HG03196 (cell line): ENCODE results near the gene SMAP1.

ENCODE experiments used
- ATAC-seq: cut with Tn5 transposase; IDR thresholded peaks from one replicate; pipeline ENCODE4 v1.9.1; 2021; ENCODE audit not compliant: unreplicated experiment

Gene SMAP1

DNA sequence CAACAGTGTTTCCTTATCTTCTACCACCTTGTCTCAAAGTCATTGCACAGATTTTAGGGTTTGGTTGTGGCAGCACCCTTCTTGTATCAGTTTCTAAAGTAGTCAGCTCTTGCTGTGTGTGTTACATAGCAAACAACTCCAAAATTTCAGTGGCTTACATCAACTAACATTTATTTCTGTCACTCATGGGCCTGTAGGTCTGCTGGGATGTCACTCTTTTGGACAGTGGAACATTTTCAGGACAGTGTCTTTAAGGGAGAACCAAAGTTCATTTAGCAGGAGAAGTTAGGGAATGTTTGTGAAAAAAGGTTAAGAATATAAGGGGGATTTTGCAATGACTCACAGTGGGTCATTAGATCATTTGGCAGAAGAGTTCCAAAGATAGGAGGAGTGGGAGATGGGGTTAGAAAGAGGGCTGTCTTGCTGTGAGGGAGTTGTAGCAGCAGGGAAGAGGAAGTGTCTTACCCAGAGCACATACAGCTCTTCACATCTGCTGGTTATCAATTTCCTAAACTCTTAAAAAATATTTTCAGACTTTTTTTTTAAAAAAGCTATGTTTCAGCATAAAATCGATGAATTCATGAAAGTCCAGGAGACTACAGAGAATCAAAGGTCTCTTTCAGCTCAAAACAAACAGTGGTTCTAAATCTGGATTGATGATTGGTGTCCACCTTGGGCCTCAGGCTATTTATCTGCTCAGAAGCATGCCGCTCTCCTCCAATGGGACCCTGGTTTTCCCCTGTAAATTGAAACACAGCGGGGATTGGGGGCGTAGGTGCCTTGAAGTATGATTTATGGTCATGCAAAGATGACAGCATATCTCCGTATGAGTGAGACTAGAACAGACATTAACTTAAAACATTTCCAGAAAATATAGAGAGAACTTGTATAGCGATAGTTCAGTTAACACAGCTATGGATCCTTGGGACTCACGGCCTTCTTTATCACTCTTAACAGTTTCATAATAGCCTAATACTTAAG, 171.9 kb downstream of the SMAP1 start:
- ATAC-seq = no peak

DNA sequence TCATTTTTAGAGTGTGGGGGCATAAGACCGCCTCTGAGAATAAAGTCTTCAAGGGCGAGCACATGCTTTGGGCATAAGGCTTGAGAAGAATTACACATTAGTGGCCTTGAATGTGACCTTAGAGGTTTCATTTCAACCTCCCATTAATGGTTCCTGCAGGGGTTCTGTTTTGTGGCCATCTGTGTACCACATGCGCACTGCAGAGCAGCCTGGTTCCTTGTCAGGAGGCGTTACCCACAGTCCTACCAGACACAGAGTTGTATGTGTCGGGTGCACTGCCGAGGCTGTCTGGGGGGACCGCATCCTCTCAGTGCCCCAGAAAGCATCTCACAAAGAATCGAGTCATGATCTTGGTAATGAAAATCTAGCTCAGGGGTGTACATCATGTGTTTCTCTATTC, 173.4 kb downstream of the SMAP1 start:
- ATAC-seq = no peak

DNA sequence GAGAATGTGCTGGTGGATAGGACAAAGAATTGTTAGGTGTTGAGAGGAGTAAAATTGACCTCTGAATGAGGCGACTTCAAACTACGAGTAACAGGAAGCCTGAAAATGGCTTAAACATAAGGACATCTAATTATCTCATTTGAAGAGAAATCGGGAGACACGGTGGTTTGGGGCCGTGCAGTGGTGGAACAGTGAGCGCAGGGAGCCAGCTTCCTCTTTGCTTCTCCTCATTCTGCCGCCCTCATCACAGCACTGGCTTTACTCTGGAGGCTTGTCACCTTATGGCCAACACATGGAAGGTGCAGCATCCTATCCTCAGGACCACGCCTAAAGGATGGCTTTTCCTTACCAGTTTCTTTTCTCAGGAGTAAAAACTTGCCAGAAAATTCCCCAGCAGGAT, 174.9 kb downstream of the SMAP1 start:
- no peak for ATAC-seq

DNA sequence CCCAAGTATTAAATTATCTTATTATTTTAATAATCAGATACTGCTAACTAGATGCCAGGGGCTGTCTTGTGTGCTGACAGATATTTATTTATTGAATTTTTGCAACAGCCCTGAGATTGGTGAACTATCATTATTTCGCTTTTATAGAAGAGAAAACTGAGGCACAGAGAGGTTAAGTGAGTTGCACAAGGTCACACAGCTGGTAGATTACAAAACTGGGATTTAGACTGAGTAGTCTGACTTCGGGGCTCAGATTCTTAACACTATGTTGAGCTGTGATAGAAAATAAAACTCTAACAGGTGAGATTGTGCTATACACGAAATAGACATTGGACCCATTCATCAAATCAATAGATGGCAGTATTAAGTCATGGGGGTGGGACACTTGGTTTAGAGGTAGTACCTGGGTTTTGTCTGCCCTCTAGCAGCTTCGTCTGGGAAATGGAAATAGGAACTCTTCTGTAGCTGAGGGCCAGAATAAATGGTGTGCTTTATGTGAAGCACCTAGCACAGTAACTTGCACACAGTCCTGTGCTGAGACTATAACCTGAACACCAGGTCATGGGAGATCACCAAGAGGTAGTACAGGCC, 175.7 kb downstream of the SMAP1 start:
- no peak for ATAC-seq

DNA sequence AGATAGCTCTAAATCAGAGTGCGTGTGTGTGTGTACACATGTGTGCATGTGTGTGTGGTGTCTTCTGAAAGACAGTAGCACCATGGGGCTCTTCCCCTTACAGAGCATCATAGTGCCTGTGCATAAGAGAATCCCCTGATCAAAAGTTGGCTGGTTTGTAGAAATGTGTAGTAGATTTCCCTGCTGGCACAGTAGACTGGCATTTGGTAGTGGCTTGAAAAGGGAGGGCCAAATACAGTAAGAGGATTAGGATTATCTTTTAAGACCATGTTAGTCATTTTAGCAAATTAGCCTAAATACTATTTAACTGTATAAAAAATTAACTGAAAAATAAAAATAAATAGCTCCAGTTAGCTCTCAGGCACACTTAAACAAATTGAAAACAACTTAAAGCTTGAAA, 176.6 kb downstream of the SMAP1 start:
- ATAC-seq = no peak

DNA sequence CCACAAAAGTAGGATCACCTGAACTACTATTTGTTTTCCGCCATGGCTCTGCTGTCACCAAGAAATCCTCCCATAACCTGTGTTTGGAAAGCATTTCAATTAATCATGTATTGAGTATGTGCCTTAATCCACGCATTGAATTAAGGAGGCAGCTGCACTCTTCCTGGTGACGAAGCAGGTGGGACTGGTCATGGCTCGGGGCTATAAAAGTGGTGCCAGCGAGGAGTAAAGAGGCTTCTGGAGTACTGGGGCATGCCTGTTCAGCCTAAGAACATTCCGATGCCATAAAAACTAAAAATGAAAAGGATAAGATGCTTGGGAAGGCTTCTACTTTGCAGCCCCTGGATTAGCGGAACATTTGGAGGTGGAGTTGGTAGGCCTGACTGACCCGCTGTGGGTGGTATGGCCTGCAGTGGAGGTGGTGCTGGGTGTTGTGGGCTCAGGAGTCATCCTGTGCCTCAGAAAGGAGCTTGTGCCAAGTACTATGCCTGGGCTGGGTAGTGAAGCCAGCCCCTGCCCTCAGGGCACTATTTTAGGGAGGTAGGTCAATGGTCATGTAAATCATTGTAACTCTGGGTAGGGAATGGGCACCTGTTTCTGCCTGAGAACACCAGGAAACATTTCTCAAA, 178.6 kb downstream of the SMAP1 start:
- no peak for ATAC-seq

DNA sequence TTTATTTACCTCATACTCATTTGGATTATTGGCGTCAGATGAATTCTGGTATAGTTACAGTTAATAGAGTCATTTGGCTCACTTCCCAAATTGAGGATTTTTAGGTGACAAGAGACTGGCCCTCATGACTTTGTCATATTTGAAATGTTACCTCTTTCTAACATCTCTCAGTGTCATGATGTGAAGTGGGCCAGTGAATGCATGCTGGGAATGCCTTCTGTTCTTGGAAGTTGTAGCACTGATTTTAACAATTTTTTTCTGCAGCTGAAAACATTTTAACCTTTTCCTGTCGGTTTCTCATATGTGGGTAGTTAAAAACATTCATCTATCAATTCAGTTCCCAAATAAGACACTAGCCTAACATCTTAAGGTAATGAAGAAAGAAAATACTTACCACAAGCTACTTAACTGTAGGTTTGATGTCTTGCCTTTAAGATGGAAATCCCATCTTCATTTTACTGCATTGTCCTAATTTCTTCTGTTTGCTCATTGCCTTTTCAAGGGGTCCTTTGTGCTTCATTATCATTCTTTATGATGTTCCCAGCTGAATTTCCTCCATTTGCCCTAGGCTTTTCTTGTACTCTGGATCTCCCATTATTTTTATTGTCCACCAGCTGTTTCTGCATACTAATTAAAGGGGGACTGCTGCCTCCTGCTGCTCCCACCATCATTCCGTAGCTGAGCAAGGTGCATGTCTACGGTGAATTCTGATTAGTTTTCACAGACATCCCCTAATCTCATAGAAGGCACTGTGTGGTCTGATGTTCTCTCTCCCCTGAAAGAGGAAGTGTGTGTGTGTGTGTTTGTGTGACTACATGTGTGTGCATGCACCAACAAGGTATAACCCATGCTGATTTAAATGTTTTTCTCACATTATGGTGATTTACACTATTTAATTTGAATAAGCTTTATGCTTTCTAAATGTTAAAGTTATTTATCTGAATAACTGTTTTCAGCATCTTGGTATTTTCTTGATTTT, 179.7 kb downstream of the SMAP1 start:
- ATAC-seq = no peak

DNA sequence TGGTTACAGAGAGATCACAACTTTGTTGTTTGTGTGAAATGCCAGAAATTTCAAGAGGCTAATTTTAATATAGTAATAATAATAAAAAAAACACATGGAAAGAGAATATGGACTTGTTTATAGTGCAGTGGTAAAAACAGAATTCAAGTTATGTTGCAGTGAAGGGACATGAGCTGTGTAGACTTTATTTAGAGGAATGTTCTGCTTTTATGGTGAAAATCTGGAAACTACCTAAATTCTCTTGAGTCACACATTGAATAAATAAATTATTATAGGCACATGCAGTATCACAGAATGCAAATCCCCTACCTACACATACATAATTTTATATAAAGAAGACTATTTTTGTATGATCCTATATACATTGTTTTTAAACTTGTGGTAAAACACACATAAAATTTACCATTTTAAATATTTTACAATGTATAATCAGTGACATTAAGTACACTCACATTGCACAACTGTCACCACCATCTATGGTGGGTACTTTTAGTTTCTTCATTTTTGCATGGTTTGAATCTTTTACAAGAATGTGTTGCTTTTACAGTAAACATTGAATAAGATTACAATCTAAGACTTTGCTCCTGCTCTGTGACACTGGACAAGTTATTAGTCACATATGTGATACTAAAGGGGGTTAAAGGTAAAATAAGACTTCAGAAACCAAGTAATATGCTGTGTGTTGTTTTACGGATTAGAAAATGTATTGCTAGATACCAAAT, 181.8 kb downstream of the SMAP1 start:
- ATAC-seq = no peak

DNA sequence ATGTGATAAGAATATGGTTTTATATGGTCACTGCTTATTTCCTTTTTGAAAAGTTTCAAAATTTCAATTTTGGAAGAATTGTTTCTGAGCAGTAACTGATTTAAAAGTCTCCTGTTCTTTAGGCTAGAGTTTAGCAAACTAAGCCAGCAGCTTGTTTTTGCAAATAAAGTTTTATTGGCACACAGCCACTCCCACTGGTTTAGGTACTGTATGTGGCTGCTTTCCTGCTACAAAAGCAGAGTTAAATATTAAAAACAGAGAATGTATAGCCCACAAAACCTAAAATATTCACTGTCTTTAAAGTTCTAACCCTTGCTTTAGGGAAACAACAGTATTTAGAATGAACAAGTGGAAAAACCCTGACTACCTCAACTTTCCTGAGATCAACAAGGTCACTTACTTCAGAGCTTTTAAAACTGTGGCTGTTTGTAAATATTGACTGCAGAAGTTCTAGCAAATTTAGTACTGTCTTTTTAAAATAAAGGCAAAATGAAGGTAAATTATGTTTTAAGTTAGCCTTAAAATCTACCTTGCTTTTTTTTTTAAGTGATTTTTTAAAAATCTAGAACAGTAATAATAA, 185.1 kb downstream of the SMAP1 start:
- no peak for ATAC-seq

DNA sequence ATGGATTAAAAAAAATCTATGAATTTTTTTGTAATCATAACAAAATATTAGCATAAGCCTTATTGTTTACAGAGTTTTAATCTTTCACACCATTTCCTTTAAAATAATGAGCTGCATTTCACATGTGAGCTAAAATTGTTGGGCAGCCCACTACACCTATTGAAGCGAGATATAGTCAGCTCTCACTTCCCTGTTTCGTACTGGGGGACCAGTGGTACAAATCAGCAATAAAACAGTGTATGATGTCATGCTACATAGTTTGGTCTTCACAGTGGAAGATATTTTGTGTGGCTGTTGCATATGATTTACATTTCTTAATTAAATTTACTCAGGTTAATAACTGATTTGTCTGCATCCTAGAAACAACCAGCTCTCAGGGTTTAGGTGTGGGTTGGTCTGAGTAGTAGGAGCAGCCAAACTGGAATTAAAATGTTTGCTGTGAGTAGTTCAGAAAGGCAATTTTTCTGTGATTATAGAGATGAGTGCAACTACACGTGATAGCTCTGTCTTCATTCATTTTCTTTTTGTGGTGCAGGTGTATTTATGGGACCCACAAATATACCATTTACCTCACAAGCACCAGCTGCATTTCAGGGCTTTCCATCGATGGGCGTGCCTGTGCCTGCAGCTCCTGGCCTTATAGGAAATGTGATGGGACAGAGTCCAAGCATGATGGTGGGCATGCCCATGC, 189.8 kb downstream of the SMAP1 start:
- peak; percentile 96 for ATAC-seq

DNA sequence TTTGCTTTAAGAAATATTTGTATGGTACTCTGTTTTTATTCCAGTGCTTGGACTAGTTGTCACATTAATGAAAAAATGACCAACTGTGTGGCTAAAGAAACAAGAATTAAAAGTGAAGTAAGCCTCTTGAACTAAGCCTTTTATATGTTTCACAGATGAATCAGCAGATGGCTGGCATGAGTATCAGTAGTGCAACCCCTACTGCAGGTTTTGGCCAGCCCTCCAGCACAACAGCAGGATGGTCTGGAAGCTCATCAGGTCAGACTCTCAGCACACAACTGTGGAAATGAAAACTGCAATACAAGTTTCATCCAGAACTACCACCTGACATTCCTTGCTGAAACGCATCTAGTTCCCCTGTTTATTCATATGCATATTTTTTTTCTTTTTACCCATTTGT, 192.4 kb downstream of the SMAP1 start:
- no peak for ATAC-seq

DNA sequence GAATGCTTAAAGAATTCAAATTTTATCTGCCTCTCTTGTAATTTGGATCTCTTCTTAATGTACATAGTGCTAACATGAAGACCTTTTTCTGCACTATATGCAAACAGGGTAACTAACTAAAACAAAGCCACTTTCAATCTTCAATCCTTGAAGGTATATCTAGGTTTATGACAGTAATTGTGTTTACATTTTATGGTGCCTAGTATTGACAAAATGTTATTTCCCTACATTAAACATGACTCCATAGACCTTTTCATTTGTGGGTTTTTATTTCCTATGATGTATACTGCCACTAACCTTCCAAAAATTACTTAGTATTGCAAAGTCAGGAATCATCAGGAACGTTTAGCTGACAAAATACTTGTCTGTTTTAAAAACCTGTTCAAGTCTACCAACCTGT, 193.2 kb downstream of the SMAP1 start:
- ATAC-seq = no peak

DNA sequence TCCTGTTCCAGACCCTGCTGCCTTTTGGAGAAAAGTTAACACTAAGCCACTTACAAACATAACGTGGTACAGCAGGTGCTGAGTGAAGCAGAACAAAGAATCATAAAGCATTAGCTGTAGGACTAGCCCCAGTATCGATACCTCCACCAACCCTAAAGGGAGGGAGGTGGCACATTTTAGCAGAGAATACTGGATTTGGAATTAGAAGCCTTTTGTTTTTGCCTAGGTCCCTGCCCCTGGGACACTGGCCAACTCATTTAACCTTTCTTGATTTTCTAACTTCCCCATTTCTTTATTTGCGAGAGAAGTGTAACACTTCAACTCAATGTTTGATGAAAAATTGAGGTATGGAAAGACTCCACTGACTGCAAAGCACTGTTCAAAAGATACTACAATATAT, 195.7 kb downstream of the SMAP1 start:
- no peak for ATAC-seq

DNA sequence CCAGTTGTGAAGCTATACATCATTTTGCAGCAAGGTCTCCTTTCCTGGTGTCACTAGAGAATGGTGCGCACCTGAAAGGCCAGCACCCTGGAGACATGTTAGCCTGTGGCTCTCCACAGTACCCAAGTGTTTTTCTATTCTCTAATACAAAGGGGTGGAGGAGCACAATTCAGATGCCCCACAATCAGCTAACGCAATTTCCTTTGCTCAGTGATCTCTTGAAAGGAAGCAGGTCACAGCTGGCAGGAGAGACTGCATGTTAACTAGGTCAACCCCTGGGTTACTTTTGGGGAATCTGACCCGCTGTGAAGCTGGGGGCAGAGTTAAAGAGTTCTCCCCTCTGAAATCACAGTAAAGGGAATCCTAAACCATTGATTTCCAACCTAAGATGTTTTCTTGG, 196.7 kb downstream of the SMAP1 start:
- ATAC-seq = no peak

DNA sequence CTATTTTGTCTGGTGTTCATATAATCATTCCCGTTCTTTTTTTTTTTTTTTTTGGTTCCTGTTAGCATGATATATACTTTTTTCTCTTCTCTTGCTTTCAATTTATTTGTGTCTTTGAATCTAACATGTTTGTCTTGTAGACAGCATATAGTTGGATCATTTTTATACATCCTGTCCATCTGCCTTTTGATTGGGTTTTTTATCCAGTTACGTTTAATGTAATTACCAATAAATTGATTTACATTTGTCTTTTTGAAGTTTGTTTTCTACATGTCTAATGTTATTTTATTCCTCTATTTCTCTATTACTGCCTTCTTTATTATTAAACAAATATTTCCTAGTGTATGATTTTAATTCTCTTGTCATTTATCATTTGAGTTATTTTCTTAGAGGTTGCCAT, 204.8 kb downstream of the SMAP1 start:
- no peak for ATAC-seq

DNA sequence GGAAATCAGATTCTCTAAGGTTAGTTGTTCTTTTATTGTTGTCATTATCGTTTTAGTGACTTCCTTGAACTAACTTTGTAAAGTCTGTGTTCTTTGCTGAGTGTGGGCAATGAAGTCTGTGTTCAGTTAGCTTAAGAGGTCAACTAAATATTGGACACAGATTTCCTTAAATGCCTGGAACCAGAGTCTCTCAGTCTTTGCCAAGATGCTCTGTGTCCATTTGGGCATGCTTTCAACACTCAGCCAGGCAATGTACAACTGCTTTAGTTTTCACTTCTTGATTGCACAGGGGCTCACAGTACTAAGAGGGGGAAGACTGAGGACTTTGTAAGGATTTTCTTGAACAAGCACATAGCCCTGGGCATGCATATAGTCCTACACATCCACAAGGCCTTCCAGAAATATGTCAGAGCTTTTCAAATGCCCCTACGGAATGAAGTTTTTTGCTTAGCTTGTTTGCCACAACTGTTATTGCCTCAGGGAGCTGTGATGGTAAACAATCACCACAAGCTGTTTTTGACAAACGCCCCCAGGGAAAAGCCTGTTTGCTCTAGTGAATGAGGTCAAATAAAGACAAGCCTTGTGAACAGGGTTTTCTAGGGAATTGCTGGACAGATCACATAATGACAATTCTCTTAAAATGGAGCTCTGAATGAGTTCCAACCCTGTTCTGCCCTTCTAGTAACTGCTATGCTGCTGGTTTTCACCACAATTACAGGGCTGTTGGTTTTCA, 206.7 kb downstream of the SMAP1 start:
- no peak for ATAC-seq

DNA sequence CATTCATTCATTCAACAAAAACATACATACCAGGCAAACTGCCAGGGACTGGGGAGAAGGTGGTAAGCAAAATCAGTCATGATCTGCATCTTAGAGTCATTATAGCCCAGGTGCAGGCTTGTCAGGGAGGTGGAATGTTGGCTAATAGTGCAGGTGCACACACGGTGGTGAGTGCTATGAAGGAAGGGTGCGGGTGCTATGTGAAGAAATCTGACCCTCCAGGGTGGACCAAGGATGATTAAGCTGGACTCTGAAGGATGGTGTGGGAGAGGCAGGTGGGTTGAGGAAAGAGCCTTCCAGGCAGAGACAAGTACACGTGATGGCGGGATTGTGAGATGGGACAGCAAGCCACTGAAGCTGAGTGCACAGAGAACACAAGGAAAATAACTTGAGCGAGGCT, 211.8 kb downstream of the SMAP1 start:
- ATAC-seq = no peak

DNA sequence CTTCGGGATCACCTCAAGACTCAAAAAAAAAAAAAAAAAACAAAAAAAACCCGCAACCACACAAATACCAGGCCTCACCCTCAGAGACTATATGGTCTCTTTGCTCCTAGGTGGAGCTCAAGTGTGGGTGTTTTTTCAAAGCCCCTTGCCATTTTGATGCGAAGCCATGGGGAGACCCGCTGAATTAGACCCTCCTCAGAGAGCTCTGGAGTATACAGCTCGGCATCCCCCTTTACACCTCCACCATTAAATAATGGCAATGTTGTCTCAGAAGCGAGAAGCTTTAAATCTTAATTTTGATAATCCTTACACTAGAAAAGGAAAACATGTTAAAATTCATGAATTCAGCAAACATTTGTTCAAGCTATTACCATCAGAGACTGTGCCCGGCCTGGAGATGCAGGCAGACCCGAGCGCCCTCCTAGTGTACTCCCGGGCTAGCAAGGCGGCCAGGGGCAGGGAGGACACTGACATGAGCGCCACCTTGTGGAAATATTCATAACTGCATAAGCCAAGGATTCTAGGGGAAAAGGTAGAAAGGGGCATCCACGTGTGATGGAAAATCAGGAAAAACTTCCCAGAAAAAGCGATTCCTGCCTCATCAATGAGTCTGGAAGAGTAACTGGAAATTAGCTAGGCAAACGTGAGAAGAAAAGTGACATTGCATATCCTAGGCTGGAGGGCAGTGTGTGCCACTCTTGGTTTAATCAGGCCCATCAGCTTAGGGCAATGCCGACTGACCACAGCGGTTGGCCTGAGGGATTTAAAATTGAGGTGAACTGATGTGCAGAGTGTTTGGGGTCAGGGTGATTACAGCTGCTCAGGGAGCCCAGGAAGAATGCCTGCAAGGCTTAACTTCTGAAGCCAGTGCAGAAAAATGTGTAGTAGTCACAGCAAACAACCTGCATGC, 216.6 kb downstream of the SMAP1 start:
- no peak for ATAC-seq
